Activated naive CD4-positive, alpha-beta T cell treated with anti-CD3 and anti-CD28 coated beads, Interleukin-2, amount 10 ng/mL, durations not matched to agents 5 hours and 36 hours (primary cell): ENCODE measurements around the gene TNFRSF9. TPM values are rescaled to one million over a fixed set of nuclear protein-coding genes. Genes with fewer than 3 reads are reported as not detected.

Source experiments
- total RNA-seq, 2 experiments: library from RNA; stranded (reverse); gene quantifications; one replicate each; pipeline ENCODE4 v1.2.3, GENCODE V29; 2021

Gene TNFRSF9
- under 1 TPM; 0.45 to 0.75 TPM for total RNA-seq

GRCh38 chr1:7940745-7941436, at the start of gene TNFRSF9:
Gene TNFRSF9 (minus strand): TSS chr1:7940839. CDS start chr1:7939994, 845 bp downstream.

GRCh38 chr1:7961216-7962013, 20.8 kb upstream of the TNFRSF9 start, which contains the start of gene PARK7:
Gene PARK7 (plus strand): TSS chr1:7961711. CDS start chr1:7962786, 1,075 bp downstream.

Other genes starting within 250 kb of the TNFRSF9 start
- 10 to 100 TPM; 34.8 to 38.4 TPM for gene VAMP3, start 169.5 kb downstream of the TNFRSF9 start, total RNA-seq
- 1 to 10 TPM; 1.5 TPM for gene PER3, start 156.5 kb downstream of the TNFRSF9 start, total RNA-seq
- not detected for gene UTS2, start 87.8 kb downstream of the TNFRSF9 start, total RNA-seq
- gene PARK7, start 20.9 kb upstream of the TNFRSF9 start, total RNA-seq = 100 to 1,000 TPM; 218 to 222 TPM
- 1 to 10 TPM in 1 of 2 experiments, under 1 TPM in 1; 0.79 to 1.1 TPM for gene ERRFI1, start 85.5 kb upstream of the TNFRSF9 start, total RNA-seq